ENCODE results near the gene TSSK3. TPM values are rescaled to one million over a fixed set of nuclear protein-coding genes. Genes with fewer than 3 reads are reported as not detected.

The TSSK3 gene
- total RNA-seq: under 0.01 TPM in 1 of 2 replicates, not detected in the other

GRCh38 chr1:32362474-32363313 lies at the start of gene TSSK3, which contains the start of gene FAM229A:
TSSK3 (plus strand) TSS chr1:32362539; CDS start chr1:32362702, 163 bp downstream.
FAM229A (minus strand) TSS chr1:32362485; CDS start chr1:32362091, 394 bp downstream.

GRCh38 chr1:32335790-32336590 lies 26.3 kb upstream of the TSSK3 start, which contains the start of gene MARCKSL1:
MARCKSL1 (minus strand) TSS chr1:32336233; CDS start chr1:32336033, 200 bp downstream.

GRCh38 chr1:32394141-32394889 lies 32.0 kb downstream of the TSSK3 start, which contains the start of gene BSDC1:
BSDC1 (minus strand) TSS chr1:32394441; CDS start chr1:32394414, 27 bp downstream.

Other genes with a start within 250 kb of the TSSK3 start
- gene TXLNA, start 182.9 kb upstream of the TSSK3 start, total RNA-seq: 55.9 and 58.0 TPM in 2 replicates
- gene CCDC28B, start 161.9 kb upstream of the TSSK3 start, total RNA-seq: 16.0 and 16.8 TPM in 2 replicates
- 2.9 and 3.3 TPM in 2 replicates for gene IQCC, start 156.9 kb upstream of the TSSK3 start, total RNA-seq
- not detected in 2 replicates for gene DCDC2B, start 153.4 kb upstream of the TSSK3 start, total RNA-seq
- 8.2 and 11.9 TPM in 2 replicates for gene TMEM234, start 140.2 kb upstream of the TSSK3 start, total RNA-seq
- gene EIF3I, start 140.1 kb upstream of the TSSK3 start, total RNA-seq: 370 and 402 TPM in 2 replicates
- 0.30 and 0.50 TPM in 2 replicates for gene FAM167B, start 115.3 kb upstream of the TSSK3 start, total RNA-seq
- not detected in 2 replicates for gene LCK, start 111.3 kb upstream of the TSSK3 start, total RNA-seq
- gene HDAC1, start 70.5 kb upstream of the TSSK3 start, total RNA-seq: 53.1 and 56.5 TPM in 2 replicates
- gene MARCKSL1, start 26.3 kb upstream of the TSSK3 start, total RNA-seq: 94.5 and 103 TPM in 2 replicates
- gene FAM229A, start 54 bp upstream of the TSSK3 start, total RNA-seq: 1.0 and 1.9 TPM in 2 replicates
- gene BSDC1, start 31.9 kb downstream of the TSSK3 start, total RNA-seq: 45.6 and 53.1 TPM in 2 replicates
- not detected in 2 replicates for gene ZBTB8B, start 102.5 kb downstream of the TSSK3 start, total RNA-seq
- gene ZBTB8A, start 176.9 kb downstream of the TSSK3 start, total RNA-seq: 3.0 and 3.9 TPM in 2 replicates